GM13977 (cell line): Measurements from ENCODE around the gene MAGIX.
"Not testable (repeated sequence)": the region's sequence is repeated elsewhere in the genome, so short reads cannot be mapped to it uniquely, and the experiment has no call there.

Experiments used
- DNase-seq: peaks from one replicate; pipeline ENCODE4 v3.0.0; 2012; ENCODE audit warnings: low spot score
- CTCF ChIP-seq: IDR thresholded peaks from 2 replicates; pipeline ENCODE4 v1.5.1; 2012; ENCODE audit warnings: mild to moderate bottlenecking, control low read depth; ENCODE audit not compliant: insufficient read depth; ENCODE audit errors: extremely low read depth, missing control alignments
- in situ Hi-C: fragments of 300-500 bp; cut with MboI; formaldehyde crosslinking; loops from one replicate; pipeline ENCODE4 v1.12.0; 2022; ENCODE audit warnings: low sequenced_read_pairs, low pct_unique_long_range_greater_than_20kb, mixed read lengths, inconsistent platforms; ENCODE audit not compliant: unreplicated experiment

MAGIX gene

DNA sequence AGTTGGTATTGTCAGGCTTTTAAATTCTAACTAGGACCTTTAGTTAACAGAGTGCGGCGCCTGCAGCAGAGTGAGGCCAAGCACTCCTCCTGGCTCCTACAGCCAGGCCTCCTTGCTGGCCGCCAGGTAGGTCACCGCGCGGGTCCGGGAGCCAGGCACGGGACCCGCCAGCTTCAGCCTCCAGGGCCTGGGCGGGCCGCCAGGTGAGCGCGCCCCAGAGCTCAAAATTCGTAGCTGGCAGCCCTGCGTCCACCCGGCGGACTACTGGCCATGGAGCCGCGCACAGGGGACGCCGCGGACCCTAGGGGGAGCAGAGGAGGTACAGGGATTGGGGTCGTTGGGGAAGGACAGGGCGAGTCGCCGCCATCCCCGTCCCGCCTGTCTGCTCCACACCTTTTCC is at the start of gene MAGIX:
Gene MAGIX, plus strand, starts transcription at position 139 of the 400 bp plus-strand sequence. Its CDS starts 132 bp downstream, at position 271.
- no peak for TF ChIP-seq CTCF
- in situ Hi-C loops, result no loop called here
- no peak for DNase-seq

GRCh38 chrX:49116076-49116475 is 46.5 kb upstream of the MAGIX start:
- in situ Hi-C loops, result no loop called here
- no peak for TF ChIP-seq CTCF
- DNase-seq, result no peak

DNA sequence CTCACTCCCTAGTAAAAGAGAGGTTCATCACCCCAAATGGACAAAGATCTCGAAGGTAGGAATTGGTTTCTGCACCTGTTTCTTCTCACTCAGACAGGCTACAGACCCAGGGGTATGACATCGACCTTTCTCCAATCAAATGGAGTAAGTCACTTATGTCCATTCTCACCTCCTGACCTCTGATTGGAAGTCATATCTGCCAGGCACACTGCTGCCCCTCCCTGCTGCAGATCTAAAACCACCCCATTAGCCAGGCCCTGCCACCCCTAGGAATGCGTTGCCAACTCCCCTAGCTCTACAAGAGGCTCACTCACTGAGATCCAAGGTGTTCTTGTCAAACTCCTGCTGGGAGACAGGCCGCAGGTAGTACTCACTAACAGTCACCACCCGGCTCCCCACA is 45.8 kb upstream of the MAGIX start:
- TF ChIP-seq CTCF, result no peak
- in situ Hi-C loops, result no loop called here
- no peak for DNase-seq

GRCh38 chrX:49117581-49117980 is 45.0 kb upstream of the MAGIX start:
- in situ Hi-C loops, result no loop called here
- no peak for TF ChIP-seq CTCF
- no peak for DNase-seq

DNA sequence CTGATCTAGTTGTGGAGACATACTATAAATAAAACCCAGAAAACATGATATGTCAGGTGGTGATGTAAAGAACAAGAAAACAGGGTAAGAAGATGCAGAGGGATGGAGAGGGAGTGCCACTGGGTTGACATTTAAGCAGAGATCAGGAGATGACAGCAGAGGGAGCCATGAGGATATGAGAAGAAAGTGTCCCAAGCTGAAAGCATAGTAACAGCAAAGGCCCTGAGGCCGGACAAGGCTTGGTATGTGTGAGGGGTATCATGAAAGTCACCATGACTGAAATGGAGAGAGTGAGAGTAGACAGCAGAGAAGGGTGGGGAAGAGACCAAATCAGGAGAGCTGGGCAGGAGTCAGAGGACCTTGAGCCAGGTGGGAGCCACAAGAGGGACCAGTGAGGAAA is 42.5 kb upstream of the MAGIX start:
- in situ Hi-C loops, result no loop called here
- no peak for DNase-seq
- no peak for TF ChIP-seq CTCF

DNA sequence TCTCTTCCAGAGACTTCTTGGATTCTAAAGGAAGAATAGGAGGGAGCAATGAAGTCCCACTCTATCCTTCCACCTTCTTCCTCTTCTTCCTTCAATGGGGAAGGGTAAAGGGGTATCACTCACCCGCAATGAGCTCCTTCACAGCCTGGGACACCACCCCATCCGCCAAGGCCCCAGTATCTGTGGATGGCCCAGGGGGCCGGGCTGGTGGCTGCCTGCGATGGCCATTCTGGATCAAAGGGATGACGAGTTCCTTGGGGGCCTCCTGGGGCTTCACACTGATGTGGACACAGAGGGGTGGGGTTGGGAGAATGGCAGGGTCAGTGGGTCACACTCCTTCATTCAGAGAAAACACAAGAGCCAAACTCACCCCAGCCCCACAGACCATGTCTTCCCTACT is 40.1 kb upstream of the MAGIX start:
- no peak for TF ChIP-seq CTCF
- in situ Hi-C loops, result no loop called here
- DNase-seq, result no peak

GRCh38 chrX:49127742-49128258 is 34.8 kb upstream of the MAGIX start:
- in situ Hi-C loops, DNase-seq: not testable (repeated sequence)
